CD4-positive, alpha-beta T cell treated with Interleukin-17A for 1 hour (primary cell): Measurements from ENCODE around the gene CDK5RAP2.

Experiments used
- DNase-seq: peaks from one replicate; pipeline ENCODE4 v3.0.0-alpha.2; 2020

Gene CDK5RAP2

DNA sequence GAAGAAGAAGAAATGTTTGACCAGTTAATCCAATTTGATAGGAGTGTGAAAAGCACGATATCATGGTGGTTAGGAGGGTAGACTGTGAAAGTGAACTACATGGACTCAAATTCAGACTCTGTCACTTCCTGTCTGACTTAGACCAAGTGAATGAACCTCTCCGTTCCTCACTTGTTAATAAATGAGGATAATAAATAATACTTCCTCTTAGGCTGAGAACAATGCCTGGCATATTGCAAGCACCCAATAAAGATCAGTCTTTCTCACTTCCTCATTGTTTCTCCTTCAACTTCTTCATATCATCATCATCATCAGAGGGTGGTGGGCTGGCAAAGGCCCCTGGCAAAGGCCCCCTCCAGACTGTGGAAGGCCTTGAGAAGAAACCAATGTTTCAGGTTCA, 148.7 kb downstream of the CDK5RAP2 start:
- DNase-seq = no peak

DNA sequence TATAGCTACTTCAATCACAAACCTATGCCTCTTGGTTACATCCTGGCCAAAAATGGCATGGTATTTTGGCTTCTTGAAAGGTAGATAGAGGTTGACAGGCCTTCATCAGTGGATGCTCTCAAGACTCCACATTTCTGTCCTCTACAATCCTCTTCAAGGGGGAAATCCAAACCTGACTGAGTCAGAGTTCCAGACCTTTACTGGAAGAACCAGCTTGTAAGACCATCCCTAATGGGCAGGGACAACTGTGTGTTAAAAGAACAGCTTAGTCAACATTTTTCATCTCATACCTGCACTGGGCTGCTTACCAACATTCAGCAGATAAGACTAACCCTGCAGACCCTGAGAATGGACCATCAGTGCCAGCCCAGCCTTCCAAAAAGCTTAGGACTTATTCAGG, 155.7 kb downstream of the CDK5RAP2 start:
- no peak for DNase-seq

DNA sequence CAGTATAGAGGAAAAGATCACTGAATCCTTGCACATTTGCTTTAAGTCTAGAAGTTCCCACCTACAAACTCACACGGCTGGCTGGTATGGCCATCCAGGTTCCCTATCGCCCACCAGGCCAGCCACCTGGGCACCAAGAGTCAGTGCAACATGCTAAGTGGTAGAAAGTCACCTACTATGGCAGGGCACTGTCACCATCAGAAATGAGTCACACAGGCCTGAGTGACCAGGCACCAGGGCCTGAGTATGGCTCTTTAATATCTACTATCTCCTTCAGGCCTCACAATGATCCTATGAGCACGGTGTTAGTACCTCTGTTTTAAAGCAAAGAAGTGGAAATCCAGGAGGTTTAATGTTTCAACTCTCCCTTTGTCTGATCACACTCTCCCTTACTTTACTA, 156.2 kb downstream of the CDK5RAP2 start:
- no peak for DNase-seq

DNA sequence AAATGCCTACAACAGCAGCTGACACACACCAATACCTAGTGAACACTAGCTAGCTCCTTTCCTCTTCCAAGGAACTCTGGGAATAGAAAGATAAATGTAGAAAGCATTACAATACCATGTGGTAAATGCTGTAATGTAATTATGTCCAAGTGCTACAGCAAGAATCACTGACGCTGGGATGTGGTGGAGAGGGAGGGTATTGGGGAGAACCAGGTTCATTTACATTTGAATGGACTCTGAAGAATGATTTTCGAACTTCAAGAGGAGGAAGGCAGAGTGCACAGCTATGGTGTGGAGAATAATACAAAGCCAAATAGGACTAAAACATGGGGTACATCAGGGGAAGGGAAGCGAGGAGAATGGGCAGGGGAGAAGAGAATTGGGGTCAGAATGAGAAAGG, 158.0 kb downstream of the CDK5RAP2 start:
- DNase-seq = no peak

DNA sequence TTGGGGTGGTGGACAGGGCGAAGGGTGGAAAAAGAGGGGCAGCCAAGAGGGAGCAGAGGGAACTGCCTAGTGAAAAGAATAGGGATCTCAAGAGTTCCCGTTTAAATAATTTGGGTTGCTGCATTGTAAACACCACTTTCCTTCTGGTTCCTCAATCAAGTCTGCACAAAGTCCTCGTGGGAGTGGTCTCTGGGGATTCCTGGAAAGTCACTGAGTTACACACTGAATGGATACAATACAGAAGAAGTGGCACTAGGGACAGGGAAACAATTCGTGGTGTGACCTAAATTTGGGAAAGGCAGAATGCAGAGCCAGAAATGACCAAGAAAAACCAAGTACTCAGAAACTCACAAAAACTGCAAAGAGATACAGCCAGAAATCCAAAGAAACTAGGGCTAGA, 161.7 kb downstream of the CDK5RAP2 start:
- no peak for DNase-seq

DNA sequence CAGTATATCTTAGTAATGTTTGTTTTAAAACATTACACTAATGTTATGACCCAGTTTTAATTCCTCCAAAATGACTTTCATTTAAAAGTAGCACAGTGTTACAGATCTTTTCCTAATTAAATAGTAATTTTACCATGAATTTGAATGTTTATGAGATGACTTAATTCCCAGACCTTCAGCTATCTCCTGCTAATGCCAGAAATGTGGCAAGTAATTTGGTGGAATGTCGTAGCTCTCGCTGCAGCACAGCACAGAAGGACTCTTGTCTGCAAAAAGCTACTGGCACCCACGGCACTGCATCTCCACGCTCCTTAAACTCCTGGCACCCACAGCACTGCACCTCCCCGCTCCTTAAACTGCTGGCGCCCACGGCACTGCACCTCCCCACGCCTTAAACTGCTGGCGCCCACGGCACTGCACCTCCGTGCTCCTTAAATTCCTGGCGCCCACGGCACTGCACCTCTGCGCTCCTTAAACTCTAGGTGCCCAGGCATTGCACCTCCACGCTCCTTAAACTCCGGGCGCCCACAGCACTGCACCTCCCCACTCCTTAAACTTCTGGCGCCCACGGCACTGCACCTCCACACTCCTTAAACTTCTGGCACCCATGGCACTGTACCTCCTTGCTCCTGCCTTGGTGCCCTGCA, 163.1 kb downstream of the CDK5RAP2 start:
- DNase-seq = no peak

DNA sequence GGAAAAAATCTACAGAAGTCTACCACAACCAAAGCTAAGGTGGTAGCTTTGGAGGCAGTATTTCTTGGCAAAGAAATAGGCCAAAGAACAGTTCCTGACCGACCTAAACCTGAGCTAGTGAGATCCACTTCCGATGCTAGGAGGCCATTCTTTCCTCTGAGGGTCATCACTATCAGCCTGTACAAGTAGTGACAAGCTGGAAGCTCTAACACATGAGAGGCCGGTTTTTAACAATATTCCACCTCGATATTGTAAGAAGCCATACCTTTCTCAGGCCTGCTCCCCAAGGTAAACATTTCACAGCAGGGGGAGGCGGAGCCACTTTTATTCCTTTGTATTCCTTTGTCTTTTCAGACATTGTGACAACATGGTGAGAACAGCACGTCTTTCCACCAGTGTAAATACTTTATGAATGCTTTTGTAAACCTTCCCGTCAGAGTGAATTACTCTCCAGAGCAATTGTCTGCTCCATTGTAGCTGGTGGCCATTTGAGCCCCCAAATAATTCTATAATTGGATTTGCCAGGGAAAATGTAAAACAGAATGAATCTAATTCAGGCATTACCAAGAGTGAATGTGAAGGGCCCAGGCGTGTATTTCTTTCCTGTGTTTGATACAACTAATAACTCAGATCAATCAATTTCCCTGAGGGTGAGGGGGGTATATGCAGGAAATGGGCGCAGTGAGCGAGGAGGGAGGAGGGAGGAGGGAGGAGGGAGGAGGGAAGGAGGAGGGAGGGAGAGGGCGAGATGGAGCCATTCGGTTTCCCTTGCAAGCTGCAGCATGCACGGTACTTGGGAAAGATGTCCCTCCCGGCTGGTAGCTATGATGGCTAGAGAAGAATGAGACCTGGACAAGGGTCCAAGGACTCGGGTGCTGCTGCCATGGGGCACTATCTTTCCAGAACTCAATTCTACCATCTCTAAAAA, 166.6 kb downstream of the CDK5RAP2 start:
- no peak for DNase-seq

DNA sequence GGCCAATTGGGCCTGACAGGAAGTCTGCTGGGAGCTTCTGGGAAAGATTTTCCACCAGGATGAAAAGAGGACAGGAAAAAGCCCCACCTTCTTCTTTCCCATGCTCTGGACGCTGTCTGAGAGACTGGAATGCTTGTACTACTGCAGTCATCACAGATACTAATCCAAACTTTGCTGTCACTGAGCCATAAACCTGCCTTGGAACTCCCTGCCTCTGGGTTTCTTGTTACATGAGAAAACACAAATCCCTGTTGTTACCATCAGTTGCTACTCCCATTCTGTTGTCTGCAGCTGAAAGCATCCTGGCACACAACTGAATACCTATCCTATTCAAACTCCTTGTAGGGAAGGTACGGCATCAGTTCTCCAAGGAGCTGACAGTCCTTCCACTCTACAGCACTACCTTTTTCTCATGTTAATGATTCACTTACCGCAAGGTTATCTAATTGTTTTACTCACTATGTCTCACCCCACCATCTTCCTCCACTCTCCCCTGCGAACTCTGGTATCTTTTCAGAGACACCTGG, 167.5 kb downstream of the CDK5RAP2 start:
- no peak for DNase-seq

DNA sequence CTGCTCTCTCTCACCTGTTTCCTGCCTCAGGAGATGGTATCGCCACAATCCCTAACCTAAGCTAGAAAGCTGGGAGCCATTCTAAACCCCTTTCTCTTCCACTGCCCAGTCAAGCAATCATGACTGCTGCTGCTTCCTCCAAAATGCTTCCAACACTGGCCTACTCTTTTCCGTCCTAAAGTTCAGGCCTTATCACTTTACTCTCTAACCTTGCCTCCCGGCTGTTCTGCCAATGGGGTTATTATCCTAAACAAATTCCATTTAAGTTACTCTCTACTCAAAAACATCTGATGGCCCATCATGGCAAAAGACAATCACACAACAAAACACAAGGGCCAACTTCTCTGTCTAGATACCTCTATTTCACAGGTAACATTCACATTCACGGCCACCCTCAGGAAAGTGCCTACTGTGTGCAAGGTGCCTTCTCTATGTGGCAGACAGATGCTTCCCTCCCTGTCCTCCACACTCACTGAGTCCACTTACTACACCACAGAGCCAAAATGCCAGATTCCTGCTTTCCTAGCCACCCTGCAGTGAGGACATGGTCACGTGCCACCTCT, 168.0 kb downstream of the CDK5RAP2 start:
- DNase-seq = no peak

DNA sequence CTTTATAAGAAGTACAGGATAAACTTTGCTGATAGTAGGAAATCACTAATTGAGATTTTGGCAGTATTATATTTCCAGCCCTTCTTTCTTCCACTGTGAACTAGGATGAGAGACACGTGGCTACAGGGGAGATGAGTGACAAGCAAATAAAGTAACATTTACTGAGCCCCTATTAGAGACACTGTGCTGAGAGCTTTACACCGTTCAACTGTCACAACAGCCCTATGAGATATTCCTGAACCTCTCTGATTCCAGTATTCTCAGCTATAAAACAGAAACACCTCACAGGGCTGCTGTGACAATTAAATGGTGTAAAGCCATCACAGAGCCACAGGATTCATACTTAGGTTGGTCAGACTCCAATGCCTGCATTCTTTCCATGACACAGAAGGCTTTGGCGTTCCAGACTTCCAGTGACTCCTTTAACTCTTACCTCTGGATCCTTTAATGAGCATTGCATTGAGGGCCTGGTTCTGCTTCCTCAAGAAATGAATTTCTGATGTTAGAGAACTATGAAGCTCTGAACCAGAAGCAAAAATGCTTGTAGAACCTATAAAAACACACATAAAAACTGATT, 169.0 kb downstream of the CDK5RAP2 start:
- DNase-seq = no peak

DNA sequence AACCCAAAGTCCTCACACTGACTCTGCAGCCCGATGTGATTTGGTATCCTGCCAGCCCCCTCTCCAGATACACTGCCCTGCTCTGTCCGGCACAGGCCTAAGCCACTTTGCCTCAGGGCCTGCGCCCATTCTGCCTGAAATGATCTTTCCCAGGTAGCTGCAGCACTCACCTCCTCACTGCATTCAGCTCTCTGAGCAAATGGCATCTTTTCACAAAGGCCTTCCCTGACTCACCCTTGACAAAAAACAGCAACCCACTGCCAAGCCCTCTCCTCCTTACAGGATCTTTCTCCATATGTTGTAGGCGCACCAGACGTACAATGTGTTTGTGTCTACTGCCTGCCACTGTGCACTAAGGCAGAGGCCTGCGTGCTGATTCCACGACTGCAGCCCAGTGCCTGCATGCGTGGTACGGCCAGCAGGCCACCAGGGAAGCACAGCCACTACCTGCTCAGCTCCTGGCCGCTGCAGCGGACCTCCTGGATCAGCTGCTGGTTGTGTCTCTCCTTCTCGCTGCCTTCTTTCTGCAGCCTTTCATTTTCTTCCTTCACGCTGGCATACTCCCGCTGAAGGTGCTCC, 171.2 kb downstream of the CDK5RAP2 start:
- no peak for DNase-seq

DNA sequence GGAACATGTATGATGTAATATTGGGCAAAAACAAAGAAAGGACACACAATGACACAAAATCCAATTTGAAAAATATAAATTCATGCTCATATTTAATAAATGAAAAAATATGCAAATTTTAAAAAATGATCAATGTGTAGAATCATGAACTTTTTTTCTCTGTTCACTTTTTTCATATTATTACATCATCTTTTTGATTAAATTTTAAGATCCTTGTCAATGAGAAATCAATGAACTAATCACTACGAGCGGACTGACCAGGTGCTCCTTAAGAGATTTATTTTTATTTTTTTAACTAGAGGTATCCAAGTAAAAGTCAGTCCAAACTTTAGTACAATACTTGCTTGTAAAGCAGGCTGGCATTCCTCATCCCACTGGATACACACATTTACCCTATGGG, 174.1 kb downstream of the CDK5RAP2 start:
- no peak for DNase-seq

DNA sequence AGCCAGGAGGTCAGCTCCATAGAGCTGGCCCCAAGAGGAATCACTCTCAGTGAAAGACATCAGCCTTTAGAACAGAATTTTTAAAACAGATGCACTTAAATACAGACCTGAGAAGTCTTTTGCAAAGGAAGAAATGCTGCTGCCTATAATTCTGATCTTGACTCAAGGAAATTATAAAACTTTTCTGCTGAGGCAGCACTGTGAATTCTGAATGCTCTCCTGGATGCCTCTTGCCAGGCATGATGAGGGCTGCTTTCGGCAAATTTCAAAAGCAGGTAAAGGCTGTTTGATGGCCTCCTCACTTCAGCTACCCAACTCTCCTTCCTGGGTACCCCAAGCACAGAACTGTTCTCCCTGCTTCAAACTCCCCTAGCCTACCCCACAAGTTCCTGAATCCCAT, 174.8 kb downstream of the CDK5RAP2 start:
- DNase-seq = no peak

DNA sequence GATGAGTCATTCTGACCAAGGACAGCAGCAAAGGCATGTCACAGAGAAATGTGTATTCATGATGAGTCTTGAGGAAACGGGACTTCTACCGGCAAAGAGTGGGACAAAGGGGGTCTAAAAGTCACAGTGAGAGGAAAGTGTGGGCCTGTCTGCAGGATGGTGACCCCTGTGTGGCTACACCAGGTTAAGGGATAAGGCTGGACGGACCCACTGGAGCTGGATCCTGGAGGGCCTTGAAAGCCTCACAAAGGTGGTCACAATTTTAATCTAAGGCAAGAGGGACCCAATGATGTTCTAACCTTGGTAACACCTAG, 176.5 kb downstream of the CDK5RAP2 start:
- no peak for DNase-seq

DNA sequence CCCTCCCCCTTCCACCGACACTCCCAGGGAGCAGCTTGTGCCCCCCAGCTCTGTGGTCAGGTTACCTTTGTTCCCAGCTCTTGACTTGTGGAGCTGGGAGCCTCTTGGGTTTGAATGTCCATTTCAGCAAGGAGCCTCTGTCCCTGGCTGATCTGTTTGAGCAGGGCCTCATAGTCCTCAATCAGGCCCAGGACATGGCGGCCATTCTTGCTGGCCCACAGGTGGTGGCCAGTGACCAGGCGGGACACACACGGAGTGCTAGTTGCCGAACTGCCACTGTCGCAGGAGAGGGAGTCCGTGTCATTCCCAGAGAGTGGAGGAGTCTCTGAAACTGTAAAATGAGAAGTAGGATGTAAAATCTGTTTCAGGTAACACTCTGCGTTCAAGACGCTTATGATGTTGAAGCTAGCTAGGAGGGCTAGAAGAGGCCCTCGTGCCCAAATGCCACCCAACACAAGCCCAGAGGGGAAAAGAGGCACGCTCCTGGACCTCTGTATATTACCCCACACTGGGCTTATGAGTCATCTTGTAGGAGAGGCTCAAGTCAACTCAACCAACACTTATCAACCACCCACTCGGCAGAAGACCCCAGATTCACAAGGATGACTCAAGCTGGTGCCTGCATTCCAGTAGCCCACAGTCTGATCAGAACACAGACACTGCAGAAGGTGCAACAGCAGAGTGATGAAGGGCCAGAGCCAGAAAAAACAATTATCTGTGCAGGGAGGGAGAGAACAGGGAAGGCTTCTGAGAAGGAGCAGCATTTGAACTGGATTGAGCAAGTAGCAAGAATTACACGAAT, 177.0 kb downstream of the CDK5RAP2 start:
- DNase-seq = no peak

DNA sequence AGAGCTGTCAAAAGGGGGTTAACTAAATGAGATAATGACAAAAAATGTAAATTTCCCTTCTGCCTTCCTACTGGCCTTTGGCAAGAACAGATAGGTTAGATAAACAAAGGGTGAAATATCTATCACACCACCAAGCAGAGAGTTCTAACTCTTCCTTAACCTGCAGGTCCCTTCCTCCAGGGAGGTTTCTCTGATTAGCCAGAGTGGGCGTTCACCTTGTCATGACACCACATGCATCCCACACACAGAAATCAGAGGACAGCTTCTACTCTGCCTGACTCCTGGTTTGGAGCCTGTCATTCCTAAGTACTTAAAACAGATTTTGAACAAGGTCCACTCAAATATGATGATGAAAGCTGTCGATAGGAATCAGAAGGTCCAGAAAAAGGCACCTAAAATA, 180.0 kb downstream of the CDK5RAP2 start:
- DNase-seq = no peak

DNA sequence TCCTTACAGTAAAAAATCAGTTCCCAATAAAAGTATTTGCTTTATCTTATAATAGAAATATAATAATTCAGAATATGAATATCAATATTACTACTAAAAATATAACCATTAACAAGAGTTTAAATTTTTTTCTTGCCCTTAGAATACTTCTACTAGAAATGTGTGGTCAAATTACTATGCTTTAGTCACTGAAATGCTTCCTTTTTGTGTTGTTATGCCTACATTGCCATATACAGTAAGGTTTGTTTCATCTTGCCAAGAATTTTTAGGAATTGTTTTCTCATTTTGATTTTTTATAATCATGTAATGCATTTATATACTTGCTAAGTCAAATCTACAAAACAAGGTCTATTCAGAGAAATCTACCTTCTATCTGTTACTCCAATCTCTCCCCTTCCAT, 181.7 kb downstream of the CDK5RAP2 start:
- no peak for DNase-seq

DNA sequence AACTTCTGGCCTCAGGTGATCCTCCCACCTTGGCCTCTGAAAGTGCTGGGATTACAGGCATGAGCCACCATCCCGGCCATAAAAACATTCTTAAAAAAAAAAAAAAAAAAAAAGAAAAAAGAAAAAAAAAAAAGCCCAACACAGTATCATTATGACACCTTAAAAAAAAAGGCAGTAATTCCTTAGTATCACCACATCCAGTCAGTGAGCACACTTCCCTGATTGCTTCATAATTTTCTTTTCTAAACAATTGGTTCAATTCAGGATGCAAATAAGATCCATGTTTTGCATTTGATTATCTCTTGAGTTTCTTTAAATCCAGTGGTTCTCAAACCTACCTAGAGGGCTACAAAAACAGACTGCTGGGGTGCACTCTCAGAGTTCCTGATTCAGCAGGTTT, 182.5 kb downstream of the CDK5RAP2 start:
- DNase-seq = no peak

DNA sequence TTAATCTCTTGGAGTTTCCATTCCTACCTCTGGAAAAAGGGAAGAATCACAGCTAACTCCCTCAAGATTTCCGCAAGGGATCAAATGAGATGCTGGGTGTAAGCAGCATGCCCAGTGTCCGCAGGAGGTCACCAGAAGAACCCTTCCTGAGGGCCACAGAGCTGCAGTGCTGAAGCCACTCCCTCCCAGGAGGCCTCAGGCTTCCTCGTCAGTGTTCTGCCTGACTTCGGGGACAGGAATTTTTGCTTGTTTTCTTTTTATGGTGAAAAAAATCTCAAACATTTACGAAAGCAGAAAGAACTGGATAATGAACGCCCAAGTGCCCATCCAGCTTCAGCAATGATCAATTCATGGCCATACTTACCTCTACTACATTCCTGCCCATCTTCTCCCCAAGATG, 183.0 kb downstream of the CDK5RAP2 start:
- no peak for DNase-seq

DNA sequence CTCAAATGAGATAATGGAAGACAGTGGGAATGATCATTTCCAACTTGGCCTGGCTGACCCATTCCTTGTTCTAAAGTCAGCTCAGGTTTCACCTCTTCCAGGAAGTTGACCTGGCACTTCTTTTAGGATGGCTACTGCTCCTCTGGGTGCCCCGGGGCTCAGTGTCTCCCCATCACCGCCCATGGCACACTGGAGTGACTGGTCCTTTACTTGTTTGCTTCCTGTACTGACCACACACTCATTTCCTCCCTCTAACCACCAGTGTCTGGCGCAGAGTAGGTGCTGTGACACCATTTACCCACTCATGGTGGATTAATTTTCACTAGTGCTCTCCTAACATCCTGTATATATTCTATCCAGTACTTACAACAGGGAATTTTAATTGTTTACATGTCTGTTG, 183.5 kb downstream of the CDK5RAP2 start:
- no peak for DNase-seq

DNA sequence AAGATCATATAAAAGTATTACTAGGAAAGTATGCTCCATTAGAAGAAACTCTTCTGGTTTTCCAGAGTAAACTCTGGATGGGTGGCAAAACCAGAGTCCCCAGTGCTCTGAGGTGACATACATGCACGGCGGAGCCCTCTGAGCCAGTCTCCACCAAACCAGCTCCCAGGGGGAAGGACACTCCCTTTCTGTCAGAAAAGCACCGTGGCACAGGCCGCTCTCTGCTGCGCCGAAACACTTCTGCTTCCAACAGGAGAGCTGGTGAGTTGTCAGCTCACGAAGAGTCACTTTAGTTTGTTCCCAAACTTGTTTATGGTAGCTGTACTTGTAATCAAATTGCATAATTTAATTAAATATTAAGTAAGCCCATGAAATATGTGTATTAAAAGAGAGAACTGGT, 184.6 kb downstream of the CDK5RAP2 start:
- DNase-seq = no peak

DNA sequence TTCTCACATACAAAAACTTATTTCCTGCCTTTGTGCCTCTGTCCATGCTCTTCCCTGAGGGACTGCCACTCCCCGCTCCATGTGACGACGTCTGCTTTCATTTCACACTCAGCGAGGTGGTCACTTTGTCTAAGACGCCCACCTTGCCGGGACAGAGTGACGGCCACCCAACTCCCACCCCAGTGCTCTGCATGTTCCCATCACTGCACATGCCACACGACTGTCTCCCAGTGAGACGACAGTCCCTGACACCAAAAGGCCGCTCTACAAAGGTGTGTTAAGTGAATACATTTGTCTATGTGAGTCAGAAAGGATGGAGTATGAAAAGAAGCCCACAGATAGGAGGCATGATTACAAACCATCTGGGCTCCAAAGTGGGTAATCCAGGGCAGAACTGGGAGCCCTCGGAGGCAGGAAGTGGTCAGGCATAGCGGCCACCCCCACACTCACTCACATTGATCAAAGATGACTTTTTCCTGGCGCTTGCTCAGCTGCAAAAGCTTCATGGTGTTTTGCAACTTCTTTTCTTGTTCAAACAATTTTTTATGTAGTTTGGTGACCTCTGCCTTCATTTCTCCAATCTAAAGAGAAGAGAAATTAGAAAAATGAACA, 185.8 kb downstream of the CDK5RAP2 start:
- no peak for DNase-seq
